Trophoblast cell (in vitro differentiated cells and primary cell): ENCODE results near the gene ZBTB16.

ENCODE experiments used
- DNase-seq, 2 donors: peaks; one replicate each; pipeline ENCODE4 v3.0.0-alpha.2; 2016
- H2AFZ ChIP-seq: 2 replicates; pipeline ENCODE4 v1.6.1; 2013; ENCODE audit warnings: low read length, moderate library complexity, mild to moderate bottlenecking; ENCODE audit not compliant: insufficient read depth, poor library complexity
- H2AK5ac ChIP-seq: 2 replicates; pipeline ENCODE4 v1.6.1; 2013; ENCODE audit warnings: mild to moderate bottlenecking, low read length
- H2BK120ac ChIP-seq: 2 replicates; pipeline ENCODE4 v1.6.1; 2013; ENCODE audit warnings: low read length, mild to moderate bottlenecking, moderate library complexity; ENCODE audit not compliant: insufficient read depth, poor library complexity
- H2BK12ac ChIP-seq: 2 replicates; pipeline ENCODE4 v1.6.1; 2013; ENCODE audit warnings: mild to moderate bottlenecking, low read length, moderate library complexity
- H2BK5ac ChIP-seq: 2 replicates; pipeline ENCODE4 v1.6.1; 2013; ENCODE audit warnings: low read length, low read depth, moderate library complexity, mild to moderate bottlenecking; ENCODE audit not compliant: poor library complexity
- H3K14ac ChIP-seq: 2 replicates; pipeline ENCODE4 v1.6.1; 2013; ENCODE audit warnings: mild to moderate bottlenecking, low read length
- H3K18ac ChIP-seq: 2 replicates; pipeline ENCODE4 v1.6.1; 2013; ENCODE audit warnings: mild to moderate bottlenecking, low read length
- H3K23ac ChIP-seq: 2 replicates; pipeline ENCODE4 v1.6.1; 2013; ENCODE audit warnings: low read length
- H3K27ac ChIP-seq: 2 replicates; pipeline ENCODE4 v1.5.1; 2013; ENCODE audit warnings: low read depth, mild to moderate bottlenecking, inconsistent platforms, low read length, moderate library complexity
- H3K27me3 ChIP-seq: 2 replicates; pipeline ENCODE4 v1.6.1; 2013; ENCODE audit warnings: inconsistent platforms, mild to moderate bottlenecking, low read length, moderate library complexity; ENCODE audit not compliant: insufficient read depth
- H3K36me3 ChIP-seq, 2 experiments: 1 replicate in 1 of 2; 2 replicates in 1 of 2; pipeline ENCODE4 v1.6.1; 2013; ENCODE audit warnings: low read length in 2 of 2, mild to moderate bottlenecking in 2 of 2, moderate library complexity in 1 of 2; ENCODE audit not compliant: insufficient read depth in 2 of 2, control insufficient read depth in 1 of 2
- H3K4ac ChIP-seq: 2 replicates; pipeline ENCODE4 v1.6.1; 2013; ENCODE audit warnings: low read depth, mild to moderate bottlenecking, low read length, moderate library complexity
- H3K4me1 ChIP-seq, 2 experiments: 1 replicate in 1 of 2; 2 replicates in 1 of 2; pipeline ENCODE4 v1.6.1; 2013; ENCODE audit warnings: low read length in 2 of 2, mild to moderate bottlenecking in 2 of 2, moderate library complexity in 1 of 2; ENCODE audit not compliant: insufficient read depth in 2 of 2, control insufficient read depth in 1 of 2
- H3K4me2 ChIP-seq: 2 replicates; pipeline ENCODE4 v1.6.1; 2013; ENCODE audit warnings: inconsistent platforms, mild to moderate bottlenecking, low read length, moderate library complexity
- H3K4me3 ChIP-seq: 2 replicates; pipeline ENCODE4 v1.5.1; 2013; ENCODE audit warnings: mild to moderate bottlenecking, low read depth, low read length, inconsistent platforms
- H3K79me1 ChIP-seq: one replicate; pipeline ENCODE4 v1.6.1; 2013; ENCODE audit warnings: low read length
- H3K79me2 ChIP-seq: 2 replicates; pipeline ENCODE4 v1.6.1; 2013; ENCODE audit warnings: low read length, mild to moderate bottlenecking; ENCODE audit not compliant: control insufficient read depth, insufficient read depth, poor library complexity
- H3K9ac ChIP-seq: 2 replicates; pipeline ENCODE4 v1.6.1; 2013; ENCODE audit warnings: mild to moderate bottlenecking, low read length
- H3K9me3 ChIP-seq: 2 replicates; pipeline ENCODE4 v1.6.1; 2013; ENCODE audit warnings: low read depth, mild to moderate bottlenecking, control low read depth, inconsistent platforms, low read length; ENCODE audit not compliant: insufficient read depth
- H4K12ac ChIP-seq: 2 replicates; pipeline ENCODE4 v1.6.1; 2013; ENCODE audit warnings: low read depth, mild to moderate bottlenecking, low read length, moderate library complexity
- H4K8ac ChIP-seq: 2 replicates; pipeline ENCODE4 v1.6.1; 2013; ENCODE audit warnings: low read depth, mild to moderate bottlenecking, low read length, moderate library complexity
- H4K91ac ChIP-seq: one replicate; pipeline ENCODE4 v1.6.1; 2013; ENCODE audit warnings: low read depth, mild to moderate bottlenecking, low read length, moderate library complexity
- WGBS: extraction: QIAGEN DNeasy Blood & Tissue Kit; methylation state at CpG from one replicate; pipeline ENCODE4 v1.1.7; 2013; ENCODE audit warnings: missing lambda C conversion rate; ENCODE audit not compliant: insufficient read length, insufficient coverage; ENCODE audit errors: extremely low coverage; 5-methylcytosine and 5-hydroxymethylcytosine counted together

The ZBTB16 gene

DNA sequence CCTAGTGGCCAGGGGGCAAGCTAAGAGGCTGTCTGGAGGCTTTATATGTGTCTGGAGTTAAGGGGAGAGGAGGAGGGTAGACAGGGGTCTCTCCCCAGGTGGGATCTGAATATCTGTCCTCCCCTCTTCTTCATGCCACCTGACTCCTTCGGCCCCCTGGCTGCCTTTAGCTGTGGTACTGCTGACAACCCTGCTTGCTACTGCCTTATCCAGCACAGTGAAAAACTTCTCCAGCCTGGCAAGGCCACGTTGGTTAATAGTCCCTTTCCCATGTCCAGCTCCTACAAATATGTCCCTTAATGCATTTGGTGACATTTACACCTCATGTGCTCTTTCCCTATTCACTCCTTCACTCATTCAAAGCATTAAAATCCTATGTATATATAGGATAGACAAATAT, 194.3 kb downstream of the ZBTB16 start:
- Histone ChIP-seq H3K36me3 (no peaks in the 10 kb centered on the region), H2BK5ac (no peak overlapping the region), H2AFZ (no peak overlapping the region), H3K79me2 (no peaks in the 10 kb centered on the region), H3K27me3 (no peaks in the 10 kb centered on the region), H2BK120ac (no peak overlapping the region), H3K4me3 (no peak overlapping the region), H3K9me3 (peaks cover 3% of the 10 kb centered on the region), H3K4ac (no peak overlapping the region), H2BK12ac (no peak overlapping the region), H4K91ac (no peak overlapping the region), H3K27ac (no peak overlapping the region), H4K8ac (no peak overlapping the region), H3K4me2 (no peak overlapping the region), H3K18ac (no peak overlapping the region), H3K23ac (no peak overlapping the region), H3K14ac (no peak overlapping the region), H3K79me1 (peaks cover 2% of the 10 kb centered on the region), H3K4me1 (peaks cover 6 to 9% of the 10 kb centered on the region in 2 experiments), H4K12ac (no peak overlapping the region), H2AK5ac (no peak overlapping the region), H3K9ac (no peak overlapping the region)
- no peak for DNase-seq
- WGBS = no CpG with 5 or more reads among the region's 2 CpGs

DNA sequence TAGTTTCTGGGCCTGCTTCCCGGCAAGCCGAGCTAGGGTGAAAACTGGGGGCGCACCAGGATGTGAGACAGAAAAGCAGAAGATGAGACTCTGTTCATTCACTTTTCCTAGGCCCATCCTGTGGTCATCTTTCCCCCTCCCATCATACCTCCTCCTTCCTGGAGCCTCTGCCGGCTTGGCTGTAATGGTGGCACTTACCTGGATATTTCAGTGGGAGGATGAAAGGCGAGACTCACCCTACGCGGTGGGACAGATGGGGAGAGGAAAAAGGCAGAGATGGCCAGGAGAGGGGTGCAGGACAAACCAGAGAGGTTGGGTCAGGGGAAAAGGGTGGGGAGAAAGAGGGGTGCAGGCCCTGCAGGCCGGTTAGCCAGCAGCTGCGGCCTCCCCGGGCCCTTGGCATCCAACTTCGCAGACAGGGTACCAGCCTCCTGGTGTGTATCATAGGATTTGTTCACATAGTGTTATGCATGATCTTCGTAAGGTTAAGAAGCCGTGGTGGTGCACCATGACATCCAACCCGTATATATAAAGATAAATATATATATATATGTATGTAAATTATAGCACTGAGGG, 195.1 kb downstream of the ZBTB16 start:
- no CpG with 5 or more reads among the region's 14 CpGs for WGBS
- no peak for DNase-seq
- H3K36me3 ChIP-seq = no peaks in the 10 kb centered on the region

DNA sequence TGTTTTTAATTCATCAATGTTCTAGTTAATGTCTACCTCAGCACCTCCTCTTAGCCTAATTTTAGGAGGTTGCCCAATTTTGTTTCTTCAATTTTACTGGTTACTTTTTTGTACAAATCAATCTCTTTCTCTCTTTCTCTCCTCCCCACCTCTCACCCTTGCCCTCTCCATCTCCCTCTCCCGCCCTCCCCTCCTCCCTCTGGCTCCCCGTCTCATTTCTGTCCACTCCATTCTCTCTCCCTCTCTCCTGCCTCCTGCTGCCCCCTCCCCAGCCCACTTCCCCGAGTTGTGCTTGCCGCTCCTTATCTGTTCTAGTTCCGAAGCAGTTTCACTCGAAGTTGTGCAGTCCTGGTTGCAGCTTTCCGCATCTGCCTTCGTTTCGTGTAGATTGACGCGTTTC, 195.8 kb downstream of the ZBTB16 start:
- Histone ChIP-seq H3K23ac (no peak overlapping the region), H3K79me1 (peaks cover 2% of the 10 kb centered on the region), H4K12ac (no peak overlapping the region), H3K4ac (no peak overlapping the region), H2AK5ac (no peak overlapping the region), H3K27ac (no peak overlapping the region), H2AFZ (no peak overlapping the region), H3K79me2 (no peaks in the 10 kb centered on the region), H3K4me3 (no peak overlapping the region), H3K4me2 (no peak overlapping the region), H3K9me3 (peaks cover 2% of the 10 kb centered on the region), H4K91ac (no peak overlapping the region), H2BK5ac (no peak overlapping the region), H2BK120ac (no peak overlapping the region), H3K36me3 (no peaks in the 10 kb centered on the region), H4K8ac (no peak overlapping the region), H3K14ac (no peak overlapping the region), H3K27me3 (no peaks in the 10 kb centered on the region), H3K9ac (no peak overlapping the region), H2BK12ac (no peak overlapping the region), H3K18ac (no peak overlapping the region), H3K4me1 (peaks cover 6 to 9% of the 10 kb centered on the region in 2 experiments)
- WGBS = 100% methylated on average over 1 of the region's 11 CpGs
- no peak for DNase-seq

More for the DNA sequence above, 195.1 kb downstream of the ZBTB16 start:
- H3K4ac ChIP-seq = no peak overlapping the region
- no peak overlapping the region for H4K12ac ChIP-seq
- no peak overlapping the region for H3K27ac ChIP-seq
- H4K91ac ChIP-seq = no peak overlapping the region
- H3K9ac ChIP-seq = no peak overlapping the region
- no peak overlapping the region for H2BK120ac ChIP-seq
- no peak overlapping the region for H3K23ac ChIP-seq
- H2AFZ ChIP-seq = no peak overlapping the region
- no peak overlapping the region for H3K4me2 ChIP-seq
- H3K9me3 ChIP-seq = peaks cover 3% of the 10 kb centered on the region
- no peak overlapping the region for H2AK5ac ChIP-seq
- H3K18ac ChIP-seq = no peak overlapping the region
- no peak overlapping the region for H2BK5ac ChIP-seq
- H3K79me1 ChIP-seq = peaks cover 2% of the 10 kb centered on the region
- no peak overlapping the region for H3K14ac ChIP-seq
- H3K4me3 ChIP-seq = no peak overlapping the region
- peaks cover 6 to 9% of the 10 kb centered on the region in 2 experiments for H3K4me1 ChIP-seq
- H2BK12ac ChIP-seq = no peak overlapping the region
- no peak overlapping the region for H4K8ac ChIP-seq
- no peaks in the 10 kb centered on the region for H3K79me2 ChIP-seq
- H3K27me3 ChIP-seq = no peaks in the 10 kb centered on the region

DNA sequence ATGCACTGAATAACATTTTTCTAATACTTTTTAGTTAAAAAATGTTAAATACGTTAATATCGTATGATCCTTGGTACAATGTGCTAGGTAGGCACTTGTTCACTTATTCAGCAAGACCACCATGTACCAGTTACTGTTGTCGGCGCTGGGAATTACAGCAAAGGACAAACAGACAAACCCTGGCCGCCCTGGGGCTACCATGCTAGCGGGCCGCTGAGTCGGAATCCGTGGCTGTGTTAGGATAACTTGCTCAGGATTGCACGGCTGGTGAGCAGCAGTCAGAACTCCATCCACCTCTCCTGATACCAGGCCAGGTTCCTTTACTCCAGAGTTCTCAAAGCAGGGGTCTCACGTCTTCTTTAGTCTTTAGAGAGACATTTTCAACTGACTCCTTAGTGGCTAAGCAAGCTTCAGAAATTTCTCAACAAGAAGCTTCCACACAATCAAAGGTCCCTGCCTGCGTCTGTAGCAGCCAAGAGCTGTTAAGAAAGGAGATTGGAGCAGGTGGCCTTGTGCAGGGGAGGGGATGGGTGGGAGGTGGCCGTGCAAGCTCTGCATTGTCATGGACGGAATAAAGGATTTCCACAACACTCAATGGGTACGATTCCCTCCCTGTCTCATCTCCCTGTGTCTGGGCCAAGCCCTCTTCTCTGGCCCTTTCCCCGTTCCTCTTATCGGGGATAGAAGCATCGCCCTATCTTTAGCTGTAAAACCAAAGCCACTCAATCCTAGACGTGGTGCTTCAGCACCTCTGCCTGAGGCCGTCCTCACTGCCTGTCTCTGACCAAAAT, 196.9 kb downstream of the ZBTB16 start:
- Histone ChIP-seq H3K4ac (no peak overlapping the region), H3K4me3 (no peak overlapping the region), H2BK12ac (no peak overlapping the region), H3K4me1 (peaks cover 6 to 9% of the 10 kb centered on the region in 2 experiments), H3K4me2 (no peak overlapping the region), H3K27ac (no peak overlapping the region), H3K9me3 (peaks cover 2% of the 10 kb centered on the region), H4K12ac (no peak overlapping the region), H3K9ac (no peak overlapping the region), H3K79me1 (peaks cover 2% of the 10 kb centered on the region), H2BK5ac (no peak overlapping the region), H2AFZ (no peak overlapping the region), H4K91ac (no peak overlapping the region), H2AK5ac (no peak overlapping the region), H2BK120ac (no peak overlapping the region), H4K8ac (no peak overlapping the region), H3K18ac (no peak overlapping the region), H3K79me2 (no peaks in the 10 kb centered on the region), H3K14ac (no peak overlapping the region), H3K36me3 (no peaks in the 10 kb centered on the region), H3K23ac (no peak overlapping the region), H3K27me3 (no peaks in the 10 kb centered on the region)
- WGBS = no CpG with 5 or more reads among the region's 20 CpGs
- DNase-seq = no peak
